ENCODE results near the gene MEP1B. TPM values are rescaled to one million over a fixed set of nuclear protein-coding genes. Genes with fewer than 3 reads are reported as not detected.
"Not testable (repeated sequence)": the region's sequence is repeated elsewhere in the genome, so short reads cannot be mapped to it uniquely, and the experiment has no call there.

Gene MEP1B
- polyA plus RNA-seq, 4 donors: 0.05 to 0.14 TPM; not detected in 2

- no peak for DNase-seq (ENCODE audit: low read depth in 4 of 4, low spot score in 3 of 4)
Observed at GRCh38 chr18:32208577-32208976, 18.7 kb downstream of the MEP1B start.

- DNase-seq (ENCODE audit: low read depth in 4 of 4, low spot score in 3 of 4): no peak
Observed at GRCh38 chr18:32209685-32210445, 20.0 kb downstream of the MEP1B start.

- no peak for DNase-seq (ENCODE audit: low read depth in 4 of 4, low spot score in 3 of 4)
Observed at GRCh38 chr18:32213693-32214092, 23.9 kb downstream of the MEP1B start.

GRCh38 chr18:32216390-32216789 lies 26.6 kb downstream of the MEP1B start:
- DNase-seq (ENCODE audit: low read depth in 4 of 4, low spot score in 3 of 4): no peak

GRCh38 chr18:32219431-32220018 lies 29.7 kb downstream of the MEP1B start:
- DNase-seq (ENCODE audit: low read depth in 4 of 4, low spot score in 3 of 4): no peak

- DNase-seq (ENCODE audit: low read depth in 4 of 4, low spot score in 3 of 4): not testable (repeated sequence)
Observed at GRCh38 chr18:32233348-32233747, 43.5 kb downstream of the MEP1B start.

GRCh38 chr18:32237049-32237448 lies 47.2 kb downstream of the MEP1B start:
- DNase-seq (ENCODE audit: low read depth in 4 of 4, low spot score in 3 of 4): no peak

- DNase-seq (ENCODE audit: low read depth in 4 of 4, low spot score in 3 of 4): no peak
Observed at GRCh38 chr18:32238635-32239268, 48.9 kb downstream of the MEP1B start.

GRCh38 chr18:32242395-32242794 lies 52.6 kb downstream of the MEP1B start:
- DNase-seq (ENCODE audit: low read depth in 4 of 4, low spot score in 3 of 4): no peak

- no peak for DNase-seq (ENCODE audit: low read depth in 4 of 4, low spot score in 3 of 4)
Observed at GRCh38 chr18:32243358-32243757, 53.5 kb downstream of the MEP1B start.

GRCh38 chr18:32244881-32245280 lies 55.0 kb downstream of the MEP1B start:
- DNase-seq (ENCODE audit: low read depth in 4 of 4, low spot score in 3 of 4): no peak

GRCh38 chr18:32249147-32249929 lies 59.5 kb downstream of the MEP1B start:
- no peak for DNase-seq (ENCODE audit: low read depth in 4 of 4, low spot score in 3 of 4)

GRCh38 chr18:32251466-32251865 lies 61.6 kb downstream of the MEP1B start:
- no peak for DNase-seq (ENCODE audit: low read depth in 4 of 4, low spot score in 3 of 4)

- DNase-seq (ENCODE audit: low read depth in 4 of 4, low spot score in 3 of 4): no peak
Observed at GRCh38 chr18:32252141-32252860, 62.5 kb downstream of the MEP1B start.

- no peak for DNase-seq (ENCODE audit: low read depth in 4 of 4, low spot score in 3 of 4)
Observed at GRCh38 chr18:32255570-32255969, 65.7 kb downstream of the MEP1B start.

GRCh38 chr18:32257084-32257785 lies 67.4 kb downstream of the MEP1B start:
- DNase-seq (ENCODE audit: low read depth in 4 of 4, low spot score in 3 of 4): no peak

GRCh38 chr18:32258148-32258547 lies 68.3 kb downstream of the MEP1B start:
- DNase-seq (ENCODE audit: low read depth in 4 of 4, low spot score in 3 of 4): no peak

- DNase-seq (ENCODE audit: low read depth in 4 of 4, low spot score in 3 of 4): no peak
Observed at GRCh38 chr18:32258558-32259204, 68.8 kb downstream of the MEP1B start.

GRCh38 chr18:32259553-32259952 lies 69.7 kb downstream of the MEP1B start:
- no peak for DNase-seq (ENCODE audit: low read depth in 4 of 4, low spot score in 3 of 4)

All from right renal pelvis (tissue), 4 donors.